PC-9 (cell line): ENCODE results near the gene ARSK.

Experiments
- EZH2 ChIP-seq: fragments of 200-600 bp; sonication (generic); IDR thresholded peaks from 2 replicates; pipeline ENCODE4 v1.8.0; 2017; ENCODE audit warnings: antibody characterized with exemption, low read depth
- TF ChIP-seq, protein P1 (sequence below): fragments of 200-600 bp; sonication (generic); conservative IDR thresholded peaks from 2 replicates; pipeline ENCODE4 v1.6.1; 2017; ENCODE audit warnings: mixed run types, antibody characterized with exemption, mild to moderate bottlenecking, moderate library complexity

DNA sequence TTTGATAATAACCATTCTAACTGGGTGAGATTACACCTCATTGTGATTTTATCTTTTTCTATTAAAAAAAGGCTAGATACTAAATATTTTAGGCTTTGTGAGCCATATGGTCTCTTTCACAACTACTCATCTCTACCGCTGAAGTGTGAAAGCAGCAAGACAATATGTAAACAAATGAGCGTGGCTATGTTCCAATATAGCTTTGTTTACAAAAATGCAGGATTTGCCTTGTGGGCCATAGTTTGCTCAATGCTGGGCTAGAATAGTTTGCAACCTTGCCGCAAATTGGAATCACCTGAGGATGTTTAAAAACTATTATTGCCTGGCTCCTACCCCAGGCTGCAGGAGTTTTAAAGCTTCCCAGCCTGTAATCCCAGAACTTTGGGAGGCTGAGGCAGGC lies 54.8 kb downstream of the ARSK start:
- TF ChIP-seq, protein P1, sequence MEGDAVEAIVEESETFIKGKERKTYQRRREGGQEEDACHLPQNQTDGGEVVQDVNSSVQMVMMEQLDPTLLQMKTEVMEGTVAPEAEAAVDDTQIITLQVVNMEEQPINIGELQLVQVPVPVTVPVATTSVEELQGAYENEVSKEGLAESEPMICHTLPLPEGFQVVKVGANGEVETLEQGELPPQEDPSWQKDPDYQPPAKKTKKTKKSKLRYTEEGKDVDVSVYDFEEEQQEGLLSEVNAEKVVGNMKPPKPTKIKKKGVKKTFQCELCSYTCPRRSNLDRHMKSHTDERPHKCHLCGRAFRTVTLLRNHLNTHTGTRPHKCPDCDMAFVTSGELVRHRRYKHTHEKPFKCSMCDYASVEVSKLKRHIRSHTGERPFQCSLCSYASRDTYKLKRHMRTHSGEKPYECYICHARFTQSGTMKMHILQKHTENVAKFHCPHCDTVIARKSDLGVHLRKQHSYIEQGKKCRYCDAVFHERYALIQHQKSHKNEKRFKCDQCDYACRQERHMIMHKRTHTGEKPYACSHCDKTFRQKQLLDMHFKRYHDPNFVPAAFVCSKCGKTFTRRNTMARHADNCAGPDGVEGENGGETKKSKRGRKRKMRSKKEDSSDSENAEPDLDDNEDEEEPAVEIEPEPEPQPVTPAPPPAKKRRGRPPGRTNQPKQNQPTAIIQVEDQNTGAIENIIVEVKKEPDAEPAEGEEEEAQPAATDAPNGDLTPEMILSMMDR = no peak
- TF ChIP-seq EZH2 = no peak
